ENCODE data around the gene ACER3.
"Not testable (repeated sequence)": the region's sequence is repeated elsewhere in the genome, so short reads cannot be mapped to it uniquely, and the experiment has no call there.

Gene ACER3

DNA sequence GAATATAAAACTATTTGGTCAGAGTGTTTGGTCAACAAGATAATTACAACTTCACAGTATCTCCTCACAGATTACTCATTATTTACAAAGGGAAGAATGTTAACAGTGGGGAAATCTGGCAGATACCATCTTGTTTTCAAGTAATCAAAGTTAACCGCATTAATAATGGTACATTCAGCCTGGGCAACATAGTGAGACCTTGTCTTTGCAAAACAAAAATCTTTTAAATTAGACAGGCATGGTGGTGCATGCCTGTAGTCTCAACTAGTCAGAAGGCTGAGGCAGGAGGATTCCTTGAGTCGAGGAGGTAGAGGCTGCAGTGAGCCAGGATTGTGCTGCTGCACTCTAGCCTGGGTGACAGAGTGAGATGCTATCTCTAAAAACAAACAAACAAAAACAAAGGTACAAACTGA is 78.5 kb downstream of the ACER3 start:
- no peak for DNase-seq

DNA sequence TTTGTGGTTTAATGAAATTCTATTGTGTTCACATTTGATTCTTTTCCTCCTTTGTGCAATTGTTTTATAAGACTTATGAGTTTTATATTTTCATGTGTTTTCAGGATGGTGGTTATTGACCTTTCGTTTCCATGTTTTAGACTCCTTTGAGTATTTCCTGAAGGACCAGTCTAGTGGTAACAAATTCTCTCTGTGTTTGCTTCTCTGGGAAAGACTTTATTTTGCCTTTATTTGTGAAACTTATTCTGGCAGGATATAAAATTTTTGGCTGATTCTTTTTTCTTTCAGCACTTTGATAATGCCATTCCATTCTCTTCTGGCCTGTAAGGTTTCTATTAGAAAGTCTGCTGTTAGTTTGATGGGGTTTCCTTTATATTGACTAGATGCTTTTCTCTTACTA is 83.5 kb downstream of the ACER3 start:
- DNase-seq = no peak

DNA sequence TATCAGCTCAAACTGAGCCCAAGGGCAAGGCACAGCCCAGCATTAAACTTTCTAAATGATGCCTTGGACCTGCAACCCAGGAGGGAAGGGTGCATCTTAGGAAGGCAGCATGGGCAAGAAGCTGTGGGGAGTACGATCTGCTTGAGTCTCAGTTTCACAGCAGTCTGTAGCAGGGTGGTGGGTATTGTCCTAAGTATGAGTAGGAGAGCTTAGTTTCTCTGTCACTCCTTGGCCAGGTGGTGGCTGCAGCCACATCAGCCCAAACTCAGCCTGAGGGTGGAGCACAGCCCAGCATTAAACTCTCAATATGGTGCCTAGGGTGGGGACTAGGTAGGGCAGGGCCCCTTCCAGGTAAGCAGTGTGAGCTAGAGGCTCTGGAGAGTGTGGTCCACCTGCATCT is 85.5 kb downstream of the ACER3 start:
- no peak for DNase-seq

DNA sequence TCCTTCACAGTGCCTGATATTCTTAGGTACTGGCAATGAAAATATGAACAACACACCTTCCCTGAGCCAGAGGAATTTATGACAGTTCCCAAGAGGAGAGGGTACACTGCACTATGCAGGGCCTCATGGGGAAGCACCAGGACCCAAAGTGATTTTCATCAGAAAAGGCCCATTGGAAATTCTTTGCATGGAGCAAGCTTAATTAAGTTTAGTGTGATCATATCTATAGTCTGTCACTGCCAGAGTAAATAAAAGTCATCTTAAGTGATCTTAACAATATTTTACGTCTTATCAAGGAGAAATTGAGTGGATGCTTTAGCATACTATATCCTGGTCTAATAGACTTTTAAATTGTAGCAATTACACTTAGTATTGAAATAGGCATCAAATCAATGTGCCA is 86.5 kb downstream of the ACER3 start:
- DNase-seq = no peak

DNA sequence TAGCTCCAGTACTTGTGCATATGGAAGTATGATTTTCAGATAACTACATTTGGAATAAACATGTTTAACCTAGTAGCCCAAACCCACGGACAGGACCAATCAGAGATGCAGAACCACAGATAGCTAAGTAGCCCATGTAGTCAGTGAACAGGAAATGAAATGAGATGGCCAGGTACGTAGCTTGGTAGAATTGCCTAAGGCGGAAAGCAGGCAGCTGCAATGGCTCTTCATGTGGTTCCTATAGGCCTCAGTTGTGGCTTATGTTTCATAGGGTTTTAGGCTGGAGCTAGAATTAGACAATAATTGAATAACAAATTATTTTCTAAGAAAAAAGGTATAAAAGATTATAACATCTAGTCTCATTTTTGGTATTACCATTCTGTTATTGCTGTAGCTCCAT is 87.1 kb downstream of the ACER3 start:
- no peak for DNase-seq

DNA sequence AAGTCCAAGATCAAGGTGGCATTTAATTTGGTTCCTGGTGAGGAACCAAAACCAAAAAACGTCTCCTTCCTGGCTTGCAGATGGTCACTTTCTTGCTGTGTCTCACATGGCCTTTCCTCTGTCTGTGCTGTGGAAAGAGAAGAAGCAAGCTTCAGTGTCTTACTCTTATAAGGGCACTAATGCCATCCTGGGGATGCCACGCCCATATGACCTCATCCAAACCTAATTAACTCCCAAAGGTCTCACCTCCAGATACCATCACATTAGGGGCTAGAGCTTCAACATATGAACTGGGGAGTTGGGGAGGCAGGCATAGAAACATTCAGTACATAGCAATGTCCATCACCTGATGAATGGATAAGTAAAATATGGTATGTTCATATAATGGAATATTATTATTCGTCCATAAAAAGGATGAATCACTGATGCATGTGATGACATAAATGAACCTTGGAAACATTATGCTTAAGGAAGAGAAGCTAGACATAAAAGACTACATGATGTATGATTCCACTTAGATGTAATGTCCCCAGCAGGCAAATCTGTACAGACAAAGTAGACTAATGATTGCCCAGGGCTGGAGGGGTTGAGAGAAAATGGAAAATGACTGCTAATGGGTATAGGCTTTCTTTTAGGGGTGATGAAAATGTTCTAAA is 94.9 kb downstream of the ACER3 start:
- DNase-seq = no peak

- no peak for DNase-seq
Observed at GRCh38 chr11:76962583-76963416, 102.1 kb downstream of the ACER3 start.

- DNase-seq = not testable (repeated sequence)
Observed at GRCh38 chr11:76963417-76964168, 102.9 kb downstream of the ACER3 start.

GRCh38 chr11:76972051-76972450 is 111.3 kb downstream of the ACER3 start:
- no peak for DNase-seq

DNA sequence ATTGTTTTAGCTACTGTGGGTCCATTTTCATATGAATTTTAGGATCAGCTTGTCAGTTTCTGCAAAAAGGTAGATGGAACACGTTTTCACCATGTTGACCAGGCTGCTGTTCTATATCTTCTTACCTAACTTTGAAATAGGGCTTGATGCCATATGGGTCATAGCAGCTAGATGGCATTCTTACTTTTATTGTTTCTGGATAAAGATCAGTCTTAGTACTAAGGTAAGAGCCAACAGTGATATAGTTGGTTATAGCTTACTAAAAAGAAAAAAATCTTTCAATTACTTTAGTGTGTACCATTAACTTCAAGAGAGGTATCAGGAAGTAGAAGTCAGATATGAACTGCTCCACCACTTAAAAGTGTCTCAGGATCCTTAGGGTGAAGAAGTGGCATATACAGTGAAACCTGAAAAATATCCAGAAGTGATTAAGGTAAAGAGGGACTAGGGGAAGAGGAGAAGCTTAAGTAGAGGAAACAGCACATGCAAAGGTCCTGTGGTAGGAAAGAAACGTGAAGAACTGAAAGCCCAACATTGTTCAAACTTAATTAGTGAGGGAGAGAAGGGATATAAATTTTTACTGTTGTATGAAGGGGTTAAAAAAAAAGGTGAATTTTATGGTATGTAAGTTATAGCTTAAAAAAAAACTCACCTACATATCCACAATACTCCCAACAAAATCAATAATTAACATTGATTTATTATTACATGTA is 113.6 kb downstream of the ACER3 start:
- no peak for DNase-seq

DNA sequence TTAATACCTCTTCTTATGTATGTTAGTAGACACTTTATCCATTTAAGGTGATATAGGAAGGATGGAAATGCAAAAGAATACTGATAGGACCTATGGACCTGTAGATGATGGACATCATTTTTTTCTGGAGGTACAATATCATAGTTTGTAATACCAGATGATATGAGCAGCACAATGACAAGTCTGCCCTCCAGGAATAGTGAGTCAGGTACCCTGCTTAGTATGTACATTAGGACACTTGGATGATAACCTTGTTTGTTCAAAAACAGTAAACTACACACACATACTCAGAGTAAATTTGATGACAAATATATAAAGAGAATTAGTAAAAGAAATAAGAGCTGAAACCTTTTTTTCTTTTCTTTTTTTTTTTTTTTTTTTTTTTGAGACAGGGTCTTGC is 114.8 kb downstream of the ACER3 start:
- no peak for DNase-seq

GRCh38 chr11:76977791-76978190 is 117.1 kb downstream of the ACER3 start:
- no peak for DNase-seq

- no peak for DNase-seq
Observed at GRCh38 chr11:76978239-76978638, 117.5 kb downstream of the ACER3 start.

DNA sequence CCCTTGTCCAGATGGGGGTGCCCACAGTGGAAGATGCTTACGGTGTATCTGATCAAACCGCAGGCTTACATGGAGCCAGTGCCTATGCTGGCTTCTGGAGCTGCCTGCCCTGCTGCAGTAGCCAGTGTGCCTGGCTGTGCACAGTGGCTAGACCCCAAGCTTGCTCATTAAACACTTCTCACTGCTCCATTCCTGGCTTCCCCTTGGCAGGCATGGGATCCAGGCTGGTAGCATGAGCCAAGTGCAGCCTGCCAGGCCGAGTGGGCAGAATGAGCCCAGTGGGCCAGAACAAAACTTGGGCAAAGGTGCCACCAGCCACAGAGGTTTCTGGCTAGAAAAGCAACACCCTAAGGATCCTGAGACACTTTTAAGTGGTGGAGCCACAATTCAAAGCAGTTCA is 118.1 kb downstream of the ACER3 start:
- DNase-seq = no peak

- no peak for DNase-seq
Observed at GRCh38 chr11:76980196-76980595, 119.5 kb downstream of the ACER3 start.

DNA sequence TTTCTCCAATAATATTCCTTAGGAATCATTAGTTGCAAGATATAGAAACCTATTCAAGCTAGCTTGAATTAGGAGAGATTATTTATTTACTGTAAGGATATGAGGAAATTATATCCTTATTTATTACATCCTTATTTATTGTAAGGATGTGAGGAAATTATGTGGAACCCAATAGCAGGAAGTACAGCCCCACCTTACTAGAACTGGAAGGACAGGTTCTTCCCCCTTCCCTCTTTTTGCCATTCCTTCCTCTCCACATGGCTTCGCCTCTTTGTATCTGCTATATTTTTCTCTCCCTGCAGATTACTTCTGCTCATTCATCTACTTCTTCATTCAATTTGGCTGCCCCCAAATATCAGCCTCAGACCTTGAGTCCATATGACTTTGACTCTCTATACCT is 124.0 kb downstream of the ACER3 start:
- DNase-seq = no peak

DNA sequence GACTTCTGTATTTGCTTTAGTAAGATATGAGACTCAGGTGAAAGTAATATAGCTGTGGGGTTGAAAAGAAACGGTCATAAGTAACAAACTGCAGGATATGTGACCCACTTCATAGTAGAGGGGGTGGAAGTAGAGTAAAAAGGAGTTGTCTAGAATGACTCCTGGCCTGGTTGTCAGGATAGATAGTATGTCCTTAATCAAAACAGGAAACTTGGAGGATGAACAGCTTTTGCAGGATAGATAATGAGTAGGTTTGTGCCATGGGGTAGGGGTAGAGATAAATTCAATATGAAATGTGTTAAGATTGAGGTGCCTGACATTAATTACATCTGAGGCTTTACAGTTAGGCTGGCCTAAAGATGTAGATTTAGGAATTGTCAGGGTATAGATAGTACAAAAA is 126.5 kb downstream of the ACER3 start:
- DNase-seq = no peak

DNA sequence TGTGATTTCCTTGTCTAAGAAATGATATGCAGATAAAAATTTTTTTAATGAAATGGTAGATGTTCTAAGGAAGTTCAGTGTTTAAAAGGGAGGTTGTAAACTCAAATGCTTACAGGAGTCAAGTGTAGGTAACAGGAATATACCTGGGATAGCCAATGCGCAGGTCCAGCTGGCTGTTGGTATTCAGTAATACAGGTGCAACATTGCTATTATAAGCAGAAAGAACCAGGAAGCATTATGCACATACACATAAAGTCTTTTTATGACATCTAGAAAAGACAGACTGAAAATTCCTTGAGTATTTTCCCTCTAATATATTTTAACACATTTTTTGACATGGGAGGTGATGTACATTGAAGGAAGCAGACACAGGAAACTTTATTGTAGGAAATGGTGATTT is 129.9 kb downstream of the ACER3 start:
- no peak for DNase-seq

DNA sequence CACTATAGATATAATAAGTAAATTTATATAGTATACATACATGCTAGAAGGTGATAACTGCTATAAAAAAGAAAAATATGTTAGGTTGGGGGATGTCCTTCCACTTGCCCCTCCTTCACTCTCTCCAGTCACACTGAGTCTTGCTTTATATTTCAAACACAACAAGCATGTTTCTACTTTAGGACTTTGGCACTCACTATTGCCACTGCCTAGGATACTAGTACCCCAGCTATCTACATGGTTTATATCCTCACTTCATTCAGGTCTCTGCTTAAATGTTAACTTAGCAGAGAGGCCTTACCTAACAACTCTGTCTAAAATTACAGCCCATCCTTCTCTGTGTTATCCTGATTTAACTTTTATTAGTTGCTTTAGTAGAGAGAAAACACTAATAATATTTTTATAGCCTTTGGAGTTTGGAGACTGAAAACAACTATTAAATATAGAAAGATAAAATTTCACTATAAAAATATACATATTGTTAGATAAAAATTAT is 134.4 kb downstream of the ACER3 start:
- DNase-seq = no peak

DNA sequence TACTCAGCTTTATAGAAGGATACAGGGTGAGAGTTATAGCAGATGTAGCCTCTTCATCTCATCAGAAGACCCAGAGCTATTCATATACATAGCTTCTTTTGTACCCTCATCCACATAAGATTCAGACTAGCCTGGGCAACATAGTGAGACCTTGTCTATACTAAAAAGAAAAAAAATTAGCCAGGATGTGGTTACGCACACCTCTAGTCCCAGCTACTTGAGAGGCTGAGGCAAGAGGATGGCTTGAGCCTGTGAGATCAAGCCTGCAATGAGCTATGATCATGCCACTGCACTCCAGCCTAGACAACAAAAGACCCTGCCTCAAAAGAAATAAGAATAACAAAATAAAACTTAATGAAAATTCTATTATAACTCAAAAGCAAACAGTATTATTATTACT is 136.8 kb downstream of the ACER3 start:
- no peak for DNase-seq

GRCh38 chr11:76999597-76999996 is 138.9 kb downstream of the ACER3 start:
- DNase-seq = no peak

GRCh38 chr11:77001613-77002012 is 140.9 kb downstream of the ACER3 start:
- no peak for DNase-seq

GRCh38 chr11:77002776-77003175 is 142.1 kb downstream of the ACER3 start:
- no peak for DNase-seq

All from activated CD8-positive, alpha-beta memory T cell treated with anti-CD3 and anti-CD28 coated beads, Interleukin-2, amount 50 U/mL, for 48 hours (primary cell).